ENCODE measurements around the gene TBC1D22B.
"Not testable (repeated sequence)": the region's sequence is repeated elsewhere in the genome, so short reads cannot be mapped to it uniquely, and the experiment has no call there.

The TBC1D22B gene

GRCh38 chr6:37330345-37330744 lies 72.8 kb downstream of the TBC1D22B start:
- H3K9ac ChIP-seq (ENCODE audit: low read length); H2BK120ac ChIP-seq (ENCODE audit: low read depth, low read length); H3K14ac ChIP-seq (ENCODE audit: low read length in 2 of 2); H2BK5ac ChIP-seq (ENCODE audit: low read depth, low read length, poor library complexity, severe bottlenecking); H3K79me1 ChIP-seq (replicated peaks; ENCODE audit: low read length, poor library complexity, severe bottlenecking); H3K27ac ChIP-seq (ENCODE audit: low read length, poor library complexity, severe bottlenecking); DNase-seq; H2AFZ ChIP-seq (ENCODE audit: low read depth, low read length); H3K4me1 ChIP-seq (ENCODE audit: control insufficient read depth, insufficient read depth, low read depth, low read length); H4K8ac ChIP-seq (ENCODE audit: low read length); H3K27me3 ChIP-seq (ENCODE audit: control insufficient read depth in 1 of 2, insufficient read depth in 1 of 2, low read length in 2 of 2); H3K4me2 ChIP-seq (ENCODE audit: low read length, poor library complexity, severe bottlenecking); H2BK15ac ChIP-seq (ENCODE audit: low read depth, poor library complexity, severe bottlenecking); H2BK12ac ChIP-seq (ENCODE audit: low read length in 2 of 2); H3K4me3 ChIP-seq (ENCODE audit: insufficient read depth in 1 of 2, low read depth in 1 of 2, low read length in 2 of 2); H3K23ac ChIP-seq (ENCODE audit: low read length in 2 of 2); H3K18ac ChIP-seq (ENCODE audit: low read depth in 1 of 2, low read length in 2 of 2); H3K4ac ChIP-seq (ENCODE audit: low read depth in 1 of 2, low read length in 2 of 2); H4K91ac ChIP-seq (ENCODE audit: low read length); H2AK5ac ChIP-seq (ENCODE audit: low read length, severe bottlenecking); H3K9me3 ChIP-seq (ENCODE audit: control insufficient read depth, low read length): not testable (repeated sequence)
- WGBS, result 92% methylated on average over 8 of the region's 10 CpGs
- peaks cover 24 to 44% of the 10 kb centered on the region in 2 experiments for H3K36me3 ChIP-seq (ENCODE audit: control insufficient read depth in 1 of 2, insufficient read depth in 2 of 2, low read depth in 1 of 2, low read length in 2 of 2)

- WGBS, result 99% methylated on average over 12 of the region's 13 CpGs
- no peak for DNase-seq
- peaks cover 3% of the 10 kb centered on the region for H3K79me1 ChIP-seq (replicated peaks; ENCODE audit: low read length, poor library complexity, severe bottlenecking)
Measured at GRCh38 chr6:37331047-37331446, 73.5 kb downstream of the TBC1D22B start.

GRCh38 chr6:37332894-37333293 lies 75.3 kb downstream of the TBC1D22B start:
- Histone ChIP-seq H3K4me1 (ENCODE audit: control insufficient read depth, insufficient read depth, low read depth, low read length) (no peaks in the 10 kb centered on the region), H2BK120ac (ENCODE audit: low read depth, low read length) (no peak overlapping the region), H3K14ac (ENCODE audit: low read length in 2 of 2) (no peak overlapping the region), H3K23ac (ENCODE audit: low read length in 2 of 2) (no peak overlapping the region), H4K91ac (ENCODE audit: low read length) (no peak overlapping the region), H3K36me3 (ENCODE audit: control insufficient read depth in 1 of 2, insufficient read depth in 2 of 2, low read depth in 1 of 2, low read length in 2 of 2) (peaks cover 24 to 44% of the 10 kb centered on the region in 2 experiments), H3K27ac (ENCODE audit: low read length, poor library complexity, severe bottlenecking) (no peak overlapping the region), H2AFZ (ENCODE audit: low read depth, low read length) (no peak overlapping the region), H3K79me1 (replicated peaks; ENCODE audit: low read length, poor library complexity, severe bottlenecking) (no peaks in the 10 kb centered on the region), H4K8ac (ENCODE audit: low read length) (no peak overlapping the region), H2BK15ac (ENCODE audit: low read depth, poor library complexity, severe bottlenecking) (no peak overlapping the region), H3K18ac (ENCODE audit: low read depth in 1 of 2, low read length in 2 of 2) (no peak overlapping the region), H2BK5ac (ENCODE audit: low read depth, low read length, poor library complexity, severe bottlenecking) (no peak overlapping the region), H2BK12ac (ENCODE audit: low read length in 2 of 2) (no peak overlapping the region), H3K9me3 (ENCODE audit: control insufficient read depth, low read length) (no peaks in the 10 kb centered on the region), H3K4me2 (ENCODE audit: low read length, poor library complexity, severe bottlenecking) (no peak overlapping the region), H3K27me3 (ENCODE audit: control insufficient read depth in 1 of 2, insufficient read depth in 1 of 2, low read length in 2 of 2) (no peaks in the 10 kb centered on the region), H2AK5ac (ENCODE audit: low read length, severe bottlenecking) (no peak overlapping the region), H3K9ac (ENCODE audit: low read length) (no peak overlapping the region), H3K4ac (ENCODE audit: low read depth in 1 of 2, low read length in 2 of 2) (no peak overlapping the region), H3K4me3 (ENCODE audit: insufficient read depth in 1 of 2, low read depth in 1 of 2, low read length in 2 of 2) (no peak overlapping the region)
- no CpG with 5 or more reads among the region's 1 CpG for WGBS
- DNase-seq, result no peak

More at GRCh38 chr6:37331047-37331446, 73.5 kb downstream of the TBC1D22B start:
- Histone ChIP-seq H3K9ac (ENCODE audit: low read length) (no peak overlapping the region), H3K23ac (ENCODE audit: low read length in 2 of 2) (no peak overlapping the region), H3K9me3 (ENCODE audit: control insufficient read depth, low read length) (no peaks in the 10 kb centered on the region), H2AFZ (ENCODE audit: low read depth, low read length) (no peak overlapping the region), H3K27ac (ENCODE audit: low read length, poor library complexity, severe bottlenecking) (no peak overlapping the region), H2BK15ac (ENCODE audit: low read depth, poor library complexity, severe bottlenecking) (no peak overlapping the region), H4K91ac (ENCODE audit: low read length) (no peak overlapping the region), H3K14ac (ENCODE audit: low read length in 2 of 2) (no peak overlapping the region), H2AK5ac (ENCODE audit: low read length, severe bottlenecking) (no peak overlapping the region), H2BK12ac (ENCODE audit: low read length in 2 of 2) (no peak overlapping the region), H3K27me3 (ENCODE audit: control insufficient read depth in 1 of 2, insufficient read depth in 1 of 2, low read length in 2 of 2) (no peaks in the 10 kb centered on the region), H3K4me1 (ENCODE audit: control insufficient read depth, insufficient read depth, low read depth, low read length) (no peaks in the 10 kb centered on the region), H3K4ac (ENCODE audit: low read depth in 1 of 2, low read length in 2 of 2) (no peak overlapping the region), H2BK120ac (ENCODE audit: low read depth, low read length) (no peak overlapping the region), H3K4me3 (ENCODE audit: insufficient read depth in 1 of 2, low read depth in 1 of 2, low read length in 2 of 2) (no peak overlapping the region), H3K18ac (ENCODE audit: low read depth in 1 of 2, low read length in 2 of 2) (no peak overlapping the region), H3K36me3 (ENCODE audit: control insufficient read depth in 1 of 2, insufficient read depth in 2 of 2, low read depth in 1 of 2, low read length in 2 of 2) (peaks cover 24 to 44% of the 10 kb centered on the region in 2 experiments), H4K8ac (ENCODE audit: low read length) (no peak overlapping the region), H3K4me2 (ENCODE audit: low read length, poor library complexity, severe bottlenecking) (no peak overlapping the region), H2BK5ac (ENCODE audit: low read depth, low read length, poor library complexity, severe bottlenecking) (no peak overlapping the region)

GRCh38 chr6:37334047-37334446 lies 76.5 kb downstream of the TBC1D22B start:
- Histone ChIP-seq H2BK5ac (ENCODE audit: low read depth, low read length, poor library complexity, severe bottlenecking) (no peak overlapping the region), H3K79me1 (replicated peaks; ENCODE audit: low read length, poor library complexity, severe bottlenecking) (no peaks in the 10 kb centered on the region), H2AFZ (ENCODE audit: low read depth, low read length) (no peak overlapping the region), H3K4me1 (ENCODE audit: control insufficient read depth, insufficient read depth, low read depth, low read length) (no peaks in the 10 kb centered on the region), H3K14ac (ENCODE audit: low read length in 2 of 2) (no peak overlapping the region), H3K36me3 (ENCODE audit: control insufficient read depth in 1 of 2, insufficient read depth in 2 of 2, low read depth in 1 of 2, low read length in 2 of 2) (peaks cover 24 to 43% of the 10 kb centered on the region in 2 experiments), H3K4me3 (ENCODE audit: insufficient read depth in 1 of 2, low read depth in 1 of 2, low read length in 2 of 2) (no peak overlapping the region), H2BK120ac (ENCODE audit: low read depth, low read length) (no peak overlapping the region), H3K27me3 (ENCODE audit: control insufficient read depth in 1 of 2, insufficient read depth in 1 of 2, low read length in 2 of 2) (no peaks in the 10 kb centered on the region), H2AK5ac (ENCODE audit: low read length, severe bottlenecking) (no peak overlapping the region), H3K9ac (ENCODE audit: low read length) (no peak overlapping the region), H3K4ac (ENCODE audit: low read depth in 1 of 2, low read length in 2 of 2) (no peak overlapping the region), H2BK12ac (ENCODE audit: low read length in 2 of 2) (no peak overlapping the region), H3K27ac (ENCODE audit: low read length, poor library complexity, severe bottlenecking) (no peak overlapping the region), H2BK15ac (ENCODE audit: low read depth, poor library complexity, severe bottlenecking) (no peak overlapping the region), H3K18ac (ENCODE audit: low read depth in 1 of 2, low read length in 2 of 2) (no peak overlapping the region), H3K4me2 (ENCODE audit: low read length, poor library complexity, severe bottlenecking) (no peak overlapping the region), H4K8ac (ENCODE audit: low read length) (no peak overlapping the region), H4K91ac (ENCODE audit: low read length) (no peak overlapping the region), H3K9me3 (ENCODE audit: control insufficient read depth, low read length) (no peaks in the 10 kb centered on the region), H3K23ac (ENCODE audit: low read length in 2 of 2) (no peak overlapping the region)
- DNase-seq, result no peak
